ENCODE measurements around the gene LTB.
"Not testable (repeated sequence)": the region's sequence is repeated elsewhere in the genome, so short reads cannot be mapped to it uniquely, and the experiment has no call there.

Gene LTB

GRCh38 chr6:31609519-31610406 lies 27.5 kb upstream of the LTB start:
- no peak for DNase-seq (ENCODE audit: low read depth in 2 of 2)

GRCh38 chr6:31607317-31607716 lies 25.1 kb upstream of the LTB start:
- no peak for DNase-seq (ENCODE audit: low read depth in 2 of 2)

GRCh38 chr6:31597006-31597405 lies 14.8 kb upstream of the LTB start:
- DNase-seq (ENCODE audit: low read depth in 2 of 2): no peak

GRCh38 chr6:31592396-31592771 lies 10.2 kb upstream of the LTB start:
- no peak for DNase-seq (ENCODE audit: low read depth in 2 of 2)

- DNase-seq (ENCODE audit: low read depth in 2 of 2): not testable (repeated sequence)
Measured at GRCh38 chr6:31590691-31591090, 8.5 kb upstream of the LTB start.

- DNase-seq (ENCODE audit: low read depth in 2 of 2): no peak
Measured at GRCh38 chr6:31588871-31589650, 6.8 kb upstream of the LTB start.

- DNase-seq (ENCODE audit: low read depth in 2 of 2): no peak
Measured at GRCh38 chr6:31587791-31588777, 5.9 kb upstream of the LTB start.

GRCh38 chr6:31586599-31587281 lies 4.5 kb upstream of the LTB start:
- no peak for DNase-seq (ENCODE audit: low read depth in 2 of 2)

GRCh38 chr6:31586008-31586407 lies 3.8 kb upstream of the LTB start, which contains the start of gene LST1:
Gene LST1, plus strand, starts transcription at chr6:31586277. Its CDS starts 1,023 bp downstream, at chr6:31587300.
- no peak for DNase-seq (ENCODE audit: low read depth in 2 of 2)

GRCh38 chr6:31585491-31585890 lies 3.3 kb upstream of the LTB start:
- no peak for DNase-seq (ENCODE audit: low read depth in 2 of 2)

GRCh38 chr6:31581434-31582229 lies 592 bp downstream of the LTB start:
- DNase-seq (ENCODE audit: low read depth in 2 of 2): no peak

- peak; percentile 77 to 86 for DNase-seq (ENCODE audit: low read depth in 2 of 2)
Measured at GRCh38 chr6:31580807-31581433, 1.3 kb downstream of the LTB start.

GRCh38 chr6:31580438-31580740 lies 1.8 kb downstream of the LTB start:
- no peak for DNase-seq (ENCODE audit: low read depth in 2 of 2)

GRCh38 chr6:31579546-31580437 lies 2.4 kb downstream of the LTB start:
- DNase-seq (ENCODE audit: low read depth in 2 of 2): no peak

- DNase-seq (ENCODE audit: low read depth in 2 of 2): no peak
Measured at GRCh38 chr6:31579119-31579505, 3.1 kb downstream of the LTB start.

GRCh38 chr6:31578184-31579118 lies 3.8 kb downstream of the LTB start:
- DNase-seq (ENCODE audit: low read depth in 2 of 2): no peak

GRCh38 chr6:31577579-31577966 lies 4.7 kb downstream of the LTB start:
- DNase-seq (ENCODE audit: low read depth in 2 of 2): no peak
